ENCODE measurements around the gene RNF4.

RNF4 gene

GRCh38 chr4:2486981-2487380 lies 18.1 kb downstream of the RNF4 start:
- Histone ChIP-seq H3K36me3 (ENCODE audit: control insufficient read depth in 1 of 2, insufficient read depth in 2 of 2, low read length in 2 of 2) (peaks cover 11 to 28% of the 10 kb centered on the region in 2 donors), H3K4me3 (ENCODE audit: low read depth in 1 of 2, low read length in 2 of 2) (no peak overlapping the region), H3K9me3 (ENCODE audit: control insufficient read depth in 1 of 2, low read length in 2 of 2) (no peaks in the 10 kb centered on the region), H3K9ac (ENCODE audit: low read depth in 1 of 2, low read length in 2 of 2) (no peak overlapping the region), H3K27ac (ENCODE audit: low read depth, low read length) (no peak overlapping the region), H3K27me3 (ENCODE audit: control insufficient read depth in 1 of 2, insufficient read depth in 2 of 2, low read length in 2 of 2) (no peaks in the 10 kb centered on the region), H3K4me1 (ENCODE audit: control insufficient read depth in 1 of 2, insufficient read depth in 2 of 2, low read length in 2 of 2) (peaks cover 52 to 63% of the 10 kb centered on the region in 2 donors)

GRCh38 chr4:2487632-2488031 lies 18.7 kb downstream of the RNF4 start:
- peaks cover 45 to 59% of the 10 kb centered on the region in 2 donors for H3K4me1 ChIP-seq (ENCODE audit: control insufficient read depth in 1 of 2, insufficient read depth in 2 of 2, low read length in 2 of 2)
- no peak overlapping the region for H3K27ac ChIP-seq (ENCODE audit: low read depth, low read length)
- no peak overlapping the region for H3K9ac ChIP-seq (ENCODE audit: low read depth in 1 of 2, low read length in 2 of 2)
- H3K9me3 ChIP-seq (ENCODE audit: control insufficient read depth in 1 of 2, low read length in 2 of 2) = no peaks in the 10 kb centered on the region
- no peaks in the 10 kb centered on the region for H3K27me3 ChIP-seq (ENCODE audit: control insufficient read depth in 1 of 2, insufficient read depth in 2 of 2, low read length in 2 of 2)
- H3K4me3 ChIP-seq (ENCODE audit: low read depth in 1 of 2, low read length in 2 of 2) = no peak overlapping the region
- H3K36me3 ChIP-seq (ENCODE audit: control insufficient read depth in 1 of 2, insufficient read depth in 2 of 2, low read length in 2 of 2) = peaks cover 16 to 34% of the 10 kb centered on the region in 2 donors

- H3K27me3 ChIP-seq (ENCODE audit: control insufficient read depth in 1 of 2, insufficient read depth in 2 of 2, low read length in 2 of 2) = no peaks in the 10 kb centered on the region
- peaks cover 35 to 49% of the 10 kb centered on the region in 2 donors for H3K4me1 ChIP-seq (ENCODE audit: control insufficient read depth in 1 of 2, insufficient read depth in 2 of 2, low read length in 2 of 2)
- no peak overlapping the region for H3K27ac ChIP-seq (ENCODE audit: low read depth, low read length)
- H3K36me3 ChIP-seq (ENCODE audit: control insufficient read depth in 1 of 2, insufficient read depth in 2 of 2, low read length in 2 of 2) = peaks cover 16 to 49% of the 10 kb centered on the region in 2 donors
- H3K4me3 ChIP-seq (ENCODE audit: low read depth in 1 of 2, low read length in 2 of 2) = no peak overlapping the region
- H3K9me3 ChIP-seq (ENCODE audit: control insufficient read depth in 1 of 2, low read length in 2 of 2) = no peaks in the 10 kb centered on the region
- H3K9ac ChIP-seq (ENCODE audit: low read depth in 1 of 2, low read length in 2 of 2) = no peak overlapping the region
These were observed 20.3 kb downstream of the RNF4 start for GRCh38 chr4:2489081-2489805.

GRCh38 chr4:2489841-2490552 lies 21.1 kb downstream of the RNF4 start:
- Histone ChIP-seq H3K4me3 (ENCODE audit: low read depth in 1 of 2, low read length in 2 of 2) (no peak overlapping the region), H3K4me1 (ENCODE audit: control insufficient read depth in 1 of 2, insufficient read depth in 2 of 2, low read length in 2 of 2) (peaks cover 27 to 41% of the 10 kb centered on the region in 2 donors), H3K27ac (ENCODE audit: low read depth, low read length) (no peak overlapping the region), H3K36me3 (ENCODE audit: control insufficient read depth in 1 of 2, insufficient read depth in 2 of 2, low read length in 2 of 2) (peaks cover 16 to 55% of the 10 kb centered on the region in 2 donors), H3K9me3 (ENCODE audit: control insufficient read depth in 1 of 2, low read length in 2 of 2) (no peaks in the 10 kb centered on the region), H3K9ac (ENCODE audit: low read depth in 1 of 2, low read length in 2 of 2) (no peak overlapping the region), H3K27me3 (ENCODE audit: control insufficient read depth in 1 of 2, insufficient read depth in 2 of 2, low read length in 2 of 2) (no peaks in the 10 kb centered on the region)

GRCh38 chr4:2492970-2493369 lies 24.1 kb downstream of the RNF4 start:
- H3K4me3 ChIP-seq (ENCODE audit: low read depth in 1 of 2, low read length in 2 of 2) = no peak overlapping the region
- no peak overlapping the region for H3K9ac ChIP-seq (ENCODE audit: low read depth in 1 of 2, low read length in 2 of 2)
- no peaks in the 10 kb centered on the region for H3K9me3 ChIP-seq (ENCODE audit: control insufficient read depth in 1 of 2, low read length in 2 of 2)
- H3K27me3 ChIP-seq (ENCODE audit: control insufficient read depth in 1 of 2, insufficient read depth in 2 of 2, low read length in 2 of 2) = no peaks in the 10 kb centered on the region
- peaks cover 1 to 14% of the 10 kb centered on the region in 2 donors for H3K4me1 ChIP-seq (ENCODE audit: control insufficient read depth in 1 of 2, insufficient read depth in 2 of 2, low read length in 2 of 2)
- H3K36me3 ChIP-seq (ENCODE audit: control insufficient read depth in 1 of 2, insufficient read depth in 2 of 2, low read length in 2 of 2) = peaks cover 27 to 80% of the 10 kb centered on the region in 2 donors
- H3K27ac ChIP-seq (ENCODE audit: low read depth, low read length) = no peak overlapping the region

GRCh38 chr4:2494992-2495391 lies 26.1 kb downstream of the RNF4 start:
- Histone ChIP-seq H3K9me3 (ENCODE audit: control insufficient read depth in 1 of 2, low read length in 2 of 2) (no peaks in the 10 kb centered on the region), H3K27me3 (ENCODE audit: control insufficient read depth in 1 of 2, insufficient read depth in 2 of 2, low read length in 2 of 2) (no peaks in the 10 kb centered on the region), H3K27ac (ENCODE audit: low read depth, low read length) (no peak overlapping the region), H3K9ac (ENCODE audit: low read depth in 1 of 2, low read length in 2 of 2) (no peak overlapping the region), H3K4me1 (ENCODE audit: control insufficient read depth in 1 of 2, insufficient read depth in 2 of 2, low read length in 2 of 2) (peaks cover 0 to 5% of the 10 kb centered on the region in 2 donors), H3K36me3 (ENCODE audit: control insufficient read depth in 1 of 2, insufficient read depth in 2 of 2, low read length in 2 of 2) (peaks cover 27 to 88% of the 10 kb centered on the region in 2 donors), H3K4me3 (ENCODE audit: low read depth in 1 of 2, low read length in 2 of 2) (no peak overlapping the region)

GRCh38 chr4:2497324-2497723 lies 28.4 kb downstream of the RNF4 start:
- H3K9ac ChIP-seq (ENCODE audit: low read depth in 1 of 2, low read length in 2 of 2) = no peak overlapping the region
- no peak overlapping the region for H3K27ac ChIP-seq (ENCODE audit: low read depth, low read length)
- no peaks in the 10 kb centered on the region for H3K27me3 ChIP-seq (ENCODE audit: control insufficient read depth in 1 of 2, insufficient read depth in 2 of 2, low read length in 2 of 2)
- H3K36me3 ChIP-seq (ENCODE audit: control insufficient read depth in 1 of 2, insufficient read depth in 2 of 2, low read length in 2 of 2) = peaks cover 34 to 90% of the 10 kb centered on the region in 2 donors
- no peaks in the 10 kb centered on the region for H3K9me3 ChIP-seq (ENCODE audit: control insufficient read depth in 1 of 2, low read length in 2 of 2)
- H3K4me1 ChIP-seq (ENCODE audit: control insufficient read depth in 1 of 2, insufficient read depth in 2 of 2, low read length in 2 of 2) = peaks cover 0 to 5% of the 10 kb centered on the region in 2 donors
- no peak overlapping the region for H3K4me3 ChIP-seq (ENCODE audit: low read depth in 1 of 2, low read length in 2 of 2)

- no peak overlapping the region for H3K27ac ChIP-seq (ENCODE audit: low read depth, low read length)
- no peak overlapping the region for H3K9ac ChIP-seq (ENCODE audit: low read depth in 1 of 2, low read length in 2 of 2)
- peaks cover 32 to 86% of the 10 kb centered on the region in 2 donors for H3K36me3 ChIP-seq (ENCODE audit: control insufficient read depth in 1 of 2, insufficient read depth in 2 of 2, low read length in 2 of 2)
- no peak overlapping the region for H3K4me3 ChIP-seq (ENCODE audit: low read depth in 1 of 2, low read length in 2 of 2)
- H3K9me3 ChIP-seq (ENCODE audit: control insufficient read depth in 1 of 2, low read length in 2 of 2) = no peaks in the 10 kb centered on the region
- peaks cover 0 to 3% of the 10 kb centered on the region in 2 donors for H3K4me1 ChIP-seq (ENCODE audit: control insufficient read depth in 1 of 2, insufficient read depth in 2 of 2, low read length in 2 of 2)
- H3K27me3 ChIP-seq (ENCODE audit: control insufficient read depth in 1 of 2, insufficient read depth in 2 of 2, low read length in 2 of 2) = no peaks in the 10 kb centered on the region
These were observed 29.0 kb downstream of the RNF4 start for GRCh38 chr4:2497931-2498330.

GRCh38 chr4:2500547-2500946 lies 31.6 kb downstream of the RNF4 start:
- no peak overlapping the region for H3K27ac ChIP-seq (ENCODE audit: low read depth, low read length)
- no peaks in the 10 kb centered on the region for H3K27me3 ChIP-seq (ENCODE audit: control insufficient read depth in 1 of 2, insufficient read depth in 2 of 2, low read length in 2 of 2)
- H3K4me3 ChIP-seq (ENCODE audit: low read depth in 1 of 2, low read length in 2 of 2) = no peak overlapping the region
- peaks cover 0 to 3% of the 10 kb centered on the region in 2 donors for H3K4me1 ChIP-seq (ENCODE audit: control insufficient read depth in 1 of 2, insufficient read depth in 2 of 2, low read length in 2 of 2)
- H3K9me3 ChIP-seq (ENCODE audit: control insufficient read depth in 1 of 2, low read length in 2 of 2) = no peaks in the 10 kb centered on the region
- H3K9ac ChIP-seq (ENCODE audit: low read depth in 1 of 2, low read length in 2 of 2) = no peak overlapping the region
- H3K36me3 ChIP-seq (ENCODE audit: control insufficient read depth in 1 of 2, insufficient read depth in 2 of 2, low read length in 2 of 2) = peaks cover 32 to 72% of the 10 kb centered on the region in 2 donors

GRCh38 chr4:2501034-2501594 lies 32.2 kb downstream of the RNF4 start:
- Histone ChIP-seq H3K27me3 (ENCODE audit: control insufficient read depth in 1 of 2, insufficient read depth in 2 of 2, low read length in 2 of 2) (no peaks in the 10 kb centered on the region), H3K36me3 (ENCODE audit: control insufficient read depth in 1 of 2, insufficient read depth in 2 of 2, low read length in 2 of 2) (peaks cover 28 to 70% of the 10 kb centered on the region in 2 donors), H3K9ac (ENCODE audit: low read depth in 1 of 2, low read length in 2 of 2) (no peak overlapping the region), H3K4me1 (ENCODE audit: control insufficient read depth in 1 of 2, insufficient read depth in 2 of 2, low read length in 2 of 2) (no peaks in the 10 kb centered on the region), H3K9me3 (ENCODE audit: control insufficient read depth in 1 of 2, low read length in 2 of 2) (no peaks in the 10 kb centered on the region), H3K4me3 (ENCODE audit: low read depth in 1 of 2, low read length in 2 of 2) (no peak overlapping the region), H3K27ac (ENCODE audit: low read depth, low read length) (no peak overlapping the region)

Data from duodenal mucosa (tissue), 2 donors.